Right lobe of liver (tissue), 6 donors: ENCODE data around the gene SLC13A3. TPM values are rescaled to one million over a fixed set of nuclear protein-coding genes. Genes with fewer than 3 reads are reported as not detected.

Experiments used
- ATAC-seq, 4 donors: fragments of 200-7000 bp; cut with Tn5 transposase; one replicate each; pipeline ENCODE4 v1.9.1; 2020; ENCODE audit warnings: mild to moderate bottlenecking in 4 of 4, moderate library complexity in 4 of 4
- DNase-seq, 3 donors: peaks; one replicate each; pipeline ENCODE4 v3.0.0-alpha.2; 2020
- H3K27ac ChIP-seq, 3 donors: fragments of 200-600 bp; one replicate each; pipeline ENCODE4 v1.8.0; 2022
- H3K27me3 ChIP-seq, 2 donors: fragments of 200-600 bp; one replicate each; pipeline ENCODE4 v1.8.0; 2022
- H3K36me3 ChIP-seq, 4 donors: fragments of 200-600 bp; sonication (generic) in 1 of 4; one replicate each; pipeline versions ENCODE4 v1.5.1 to v1.8.0; 2017 to 2022; ENCODE audit warnings: control low read depth in 1 of 4
- H3K4me1 ChIP-seq, 4 donors: fragments of 200-600 bp; sonication (generic) in 1 of 4; one replicate each; pipeline versions ENCODE4 v1.5.1 to v1.8.0; 2017 to 2022; ENCODE audit warnings: control low read depth in 1 of 4
- H3K4me3 ChIP-seq, 3 donors: fragments of 200-600 bp; one replicate each; pipeline ENCODE4 v1.8.0; 2022
- H3K9me3 ChIP-seq, 4 donors: fragments of 200-600 bp; sonication (generic) in 1 of 4; one replicate each; pipeline versions ENCODE4 v1.5.1 to v1.8.0; 2017 to 2022; ENCODE audit warnings: control low read depth in 1 of 4
- CTCF ChIP-seq, 4 donors: fragments of 200-600 bp in 3 of 4; fragments of 450-650 bp in 1 of 4; IDR thresholded peaks; one replicate each; pipeline versions ENCODE4 v1.5.1 to v1.8.0; 2016 to 2022; ENCODE audit warnings: antibody characterized with exemption in 4 of 4, mild to moderate bottlenecking in 2 of 4
- POLR2A ChIP-seq: fragments of 450-650 bp; IDR thresholded peaks from one replicate; pipeline ENCODE4 v1.6.1; 2017; ENCODE audit warnings: antibody characterized with exemption, mild to moderate bottlenecking
- WGBS: methylation state at CpG from one replicate; pipeline ENCODE4 v1.1.6; 2018; ENCODE audit warnings: low coverage, low lambda C conversion rate; ENCODE audit not compliant: insufficient coverage; ENCODE audit errors: missing lambda C conversion rate; 5-methylcytosine and 5-hydroxymethylcytosine counted together
- intact Hi-C, 2 donors: fragments of 100-400 bp; cut with DNase I; formaldehyde crosslinking; loops; one replicate each; pipeline versions ENCODE4 v1.11.2 to v1.14.1; 2022
- total RNA-seq, 6 experiments: library from RNA; depleted of rRNA in 2 of 6; stranded (reverse); fragments of >200 nt in 2 of 6; fragmentation: NEBNext Ultra II Directional in 3 of 6; extraction: Animal tissue kit (Norgen Biotek cat#: 25700) in 3 of 6; gene quantifications; one replicate each; pipeline versions ENCODE4 v1.1.0 to v1.2.4, GENCODE V29; 2016 to 2023
- donor health status: DM: no; HTN: yes; CAD: no.
- donor health status: DM: no; HTN: no; CAD: no.
- donor health status: DM: no; HTN: no; CAD: no.
- donor health status: DM: no; HTN: yes; CAD: no.
- donor health status: DM: no; HTN: yes; CAD: no.

The SLC13A3 gene
- total RNA-seq, 6 experiments from 2014 or later = 3.7 to 14.6 (median 9.3) TPM

- no peak overlapping the region for H3K4me3 ChIP-seq
- DNase-seq (no peak), ATAC-seq (no peak)
- 71% methylated on average over 4 of the region's 5 CpGs for WGBS
- no peak overlapping the region for H3K27ac ChIP-seq
- no peaks in the 10 kb centered on the region for H3K36me3 ChIP-seq
- H3K4me1 ChIP-seq = no peaks in the 10 kb centered on the region
- intact Hi-C loops = no loop called here
- no peaks in the 10 kb centered on the region for H3K9me3 ChIP-seq
- TF ChIP-seq CTCF (IDR thresholded peaks at IDR 0.05) = no peak
- no peak for TF ChIP-seq POLR2A
- H3K27me3 ChIP-seq = no peaks in the 10 kb centered on the region
Measured at GRCh38 chr20:46548688-46549087, 102.6 kb downstream of the SLC13A3 start.

GRCh38 chr20:46547995-46548394 lies 103.3 kb downstream of the SLC13A3 start:
- DNase-seq = no peak
- WGBS = 78% methylated on average over 3 of the region's 6 CpGs
- no peak overlapping the region for H3K27ac ChIP-seq
- H3K27me3 ChIP-seq = no peaks in the 10 kb centered on the region
- H3K9me3 ChIP-seq = no peaks in the 10 kb centered on the region
- no peak for ATAC-seq
- TF ChIP-seq CTCF (IDR thresholded peaks at IDR 0.05) = no peak
- no peak for TF ChIP-seq POLR2A
- intact Hi-C loops = no loop called here
- H3K4me3 ChIP-seq = no peak overlapping the region
- H3K36me3 ChIP-seq = no peaks in the 10 kb centered on the region
- H3K4me1 ChIP-seq = no peaks in the 10 kb centered on the region

GRCh38 chr20:46546936-46547335 lies 104.3 kb downstream of the SLC13A3 start:
- H3K27me3 ChIP-seq = no peaks in the 10 kb centered on the region
- H3K27ac ChIP-seq = no peak overlapping the region
- ATAC-seq (no peak), DNase-seq (no peak)
- H3K4me3 ChIP-seq = no peak overlapping the region
- no peaks in the 10 kb centered on the region for H3K36me3 ChIP-seq
- H3K4me1 ChIP-seq = no peaks in the 10 kb centered on the region
- intact Hi-C loops = no loop called here
- no peak for TF ChIP-seq POLR2A
- TF ChIP-seq CTCF (IDR thresholded peaks at IDR 0.05) = no peak
- WGBS = 76% methylated on average over 6 of the region's 6 CpGs
- H3K9me3 ChIP-seq = no peaks in the 10 kb centered on the region

GRCh38 chr20:46546298-46546697 lies 105.0 kb downstream of the SLC13A3 start:
- TF ChIP-seq CTCF (IDR thresholded peaks at IDR 0.05) (no peak), POLR2A (no peak)
- no peaks in the 10 kb centered on the region for H3K27me3 ChIP-seq
- no peak overlapping the region for H3K27ac ChIP-seq
- 72% methylated on average over 3 of the region's 3 CpGs for WGBS
- intact Hi-C loops = no loop called here
- no peak for ATAC-seq
- no peaks in the 10 kb centered on the region for H3K36me3 ChIP-seq
- H3K9me3 ChIP-seq = no peaks in the 10 kb centered on the region
- no peak overlapping the region for H3K4me3 ChIP-seq
- DNase-seq = no peak
- no peaks in the 10 kb centered on the region for H3K4me1 ChIP-seq

GRCh38 chr20:46545827-46546138 lies 105.5 kb downstream of the SLC13A3 start:
- H3K27me3 ChIP-seq = no peaks in the 10 kb centered on the region
- DNase-seq = no peak

More at GRCh38 chr20:46545827-46546138, 105.5 kb downstream of the SLC13A3 start:
- intact Hi-C loops = no loop called here
- WGBS = no CpG with 5 or more reads among the region's 9 CpGs
- no peaks in the 10 kb centered on the region for H3K9me3 ChIP-seq
- no peak overlapping the region for H3K4me3 ChIP-seq
- H3K36me3 ChIP-seq = no peaks in the 10 kb centered on the region
- ATAC-seq = no peak
- H3K27ac ChIP-seq = no peak overlapping the region
- no peaks in the 10 kb centered on the region for H3K4me1 ChIP-seq
- TF ChIP-seq CTCF (IDR thresholded peaks at IDR 0.05) = no peak
- TF ChIP-seq POLR2A = no peak
